Esophagus squamous epithelium (tissue), 5 donors: ENCODE data around the gene CYP39A1. TPM values are rescaled to one million over a fixed set of nuclear protein-coding genes. Genes with fewer than 3 reads are reported as not detected.

Source experiments
- DNase-seq: peaks from one replicate; lab custom pipeline; 2025; lab: John Stamatoyannopoulos, UW
- H3K27ac ChIP-seq, 4 donors: fragments of 200-600 bp; sonication (generic); one replicate each; pipeline ENCODE4 v1.5.1; 2016 to 2019; ENCODE audit warnings: mild to moderate bottlenecking in 1 of 4
- H3K27me3 ChIP-seq, 4 donors: fragments of 200-600 bp; sonication (generic); 1 replicate in 3 of 4; 2 replicates in 1 of 4; pipeline versions ENCODE4 v1.5.1 to v1.6.0; 2017 to 2021; ENCODE audit warnings: antibody characterized with exemption in 1 of 4
- H3K36me3 ChIP-seq, 3 donors: fragments of 200-600 bp; sonication (generic); one replicate each; pipeline ENCODE4 v1.5.1; 2016 to 2019
- H3K4me1 ChIP-seq, 3 donors: fragments of 200-600 bp; sonication (generic); one replicate each; pipeline ENCODE4 v1.5.1; 2017 to 2019
- H3K4me3 ChIP-seq, 4 donors: fragments of 200-600 bp; sonication (generic); 1 replicate in 3 of 4; 2 replicates in 1 of 4; pipeline ENCODE4 v1.5.1; 2016 to 2019; ENCODE audit warnings: mild to moderate bottlenecking in 2 of 4, moderate library complexity in 1 of 4
- H3K9me3 ChIP-seq, 3 donors: fragments of 200-600 bp; sonication (generic); one replicate each; pipeline ENCODE4 v1.5.1; 2016 to 2019
- CTCF ChIP-seq, 6 experiments: fragments of 450-650 bp in 4 of 6; fragments of 200-600 bp in 2 of 6; sonication (generic) in 2 of 6; IDR thresholded peaks; one replicate each; pipeline ENCODE4 v1.5.1; 2016 to 2019; ENCODE audit warnings: antibody characterized with exemption in 6 of 6, mild to moderate bottlenecking in 4 of 6, moderate library complexity in 4 of 6
- POLR2A ChIP-seq, 4 donors: fragments of 450-650 bp; IDR thresholded peaks; one replicate each; pipeline ENCODE4 v1.6.1; 2017; ENCODE audit warnings: antibody characterized with exemption in 4 of 4, mild to moderate bottlenecking in 4 of 4, moderate library complexity in 3 of 4
- WGBS, 2 donors: methylation state at CpG; one replicate each; pipeline ENCODE4 v1.1.5; 2018; 5-methylcytosine and 5-hydroxymethylcytosine counted together
- intact Hi-C: fragments of 100-400 bp; cut with DNase I; formaldehyde crosslinking; loops from one replicate; pipeline ENCODE4 v1.15.0; 2022
- total RNA-seq, 4 donors: library from RNA; depleted of rRNA; stranded (reverse); fragments of >200 nt; gene quantifications; one replicate each; pipeline ENCODE4 v1.1.0, GENCODE V29; 2016
- donor health status: DM: yes; HTN: yes; CAD: no.

Gene CYP39A1
- total RNA-seq, 4 donors from 2014 or later = 2.8 to 9.2 (median 5.1) TPM

GRCh38 chr6:46584586-46584985 is 68.0 kb downstream of the CYP39A1 start:
- intact Hi-C loops = no loop called here
- Histone ChIP-seq H3K36me3 (no peaks in the 10 kb centered on the region), H3K27ac (no peak overlapping the region), H3K27me3 (no peaks in the 10 kb centered on the region), H3K4me3 (no peak overlapping the region), H3K9me3 (no peaks in the 10 kb centered on the region), H3K4me1 (peaks cover 0 to 5% (median 0%) of the 10 kb centered on the region in 3 donors)
- TF ChIP-seq CTCF (IDR thresholded peaks at IDR 0.05) (no peak), POLR2A (IDR thresholded peaks at IDR 0.05) (no peak)
- DNase-seq = no peak
- 86 to 93% methylated on average over 3 of the region's 3 CpGs for WGBS, 2 donors

GRCh38 chr6:46583721-46584120 is 68.9 kb downstream of the CYP39A1 start:
- Histone ChIP-seq H3K36me3 (no peaks in the 10 kb centered on the region), H3K9me3 (no peaks in the 10 kb centered on the region), H3K27ac (peak overlapping the region in 3 of 4 donors; percentile 11 to 68 (median 54)), H3K4me3 (no peak overlapping the region), H3K27me3 (no peaks in the 10 kb centered on the region), H3K4me1 (peaks cover 0 to 5% (median 0%) of the 10 kb centered on the region in 3 donors)
- 64 to 70% methylated on average over 4 of the region's 4 CpGs for WGBS, 2 donors
- intact Hi-C loops = no loop called here
- DNase-seq = no peak
- TF ChIP-seq CTCF (IDR thresholded peaks at IDR 0.05) (no peak), POLR2A (IDR thresholded peaks at IDR 0.05) (no peak)

GRCh38 chr6:46583081-46583480 is 69.5 kb downstream of the CYP39A1 start:
- peak overlapping the region in 2 of 4 donors; percentile 54 to 68 for H3K27ac ChIP-seq

GRCh38 chr6:46581459-46582177 is 71.0 kb downstream of the CYP39A1 start:
- Histone ChIP-seq H3K27ac (no peak overlapping the region), H3K9me3 (no peaks in the 10 kb centered on the region), H3K4me3 (no peak overlapping the region), H3K4me1 (peaks cover 0 to 3% (median 0%) of the 10 kb centered on the region in 3 donors), H3K27me3 (no peaks in the 10 kb centered on the region), H3K36me3 (no peaks in the 10 kb centered on the region)
- no peak for DNase-seq
- TF ChIP-seq POLR2A (IDR thresholded peaks at IDR 0.05) (no peak), CTCF (IDR thresholded peaks at IDR 0.05) (no peak)
- intact Hi-C loops = no loop called here

More at GRCh38 chr6:46583081-46583480, 69.5 kb downstream of the CYP39A1 start:
- Histone ChIP-seq H3K9me3 (no peaks in the 10 kb centered on the region), H3K4me1 (peaks cover 0 to 5% (median 0%) of the 10 kb centered on the region in 3 donors), H3K36me3 (no peaks in the 10 kb centered on the region), H3K27me3 (no peaks in the 10 kb centered on the region), H3K4me3 (no peak overlapping the region)
- intact Hi-C loops = no loop called here
- TF ChIP-seq CTCF (IDR thresholded peaks at IDR 0.05) (no peak), POLR2A (IDR thresholded peaks at IDR 0.05) (no peak)
- DNase-seq = no peak
- 68 to 81% methylated on average over 2 of the region's 2 CpGs for WGBS, 2 donors

GRCh38 chr6:46575530-46575929 is 77.1 kb downstream of the CYP39A1 start:
- no peaks in the 10 kb centered on the region for H3K36me3 ChIP-seq
- no peaks in the 10 kb centered on the region for H3K27me3 ChIP-seq
- H3K9me3 ChIP-seq = no peaks in the 10 kb centered on the region
- intact Hi-C loops = no loop called here
- TF ChIP-seq POLR2A (IDR thresholded peaks at IDR 0.05) (no peak), CTCF (IDR thresholded peaks at IDR 0.05) (no peak)
- no peak for DNase-seq
- no peak overlapping the region for H3K27ac ChIP-seq
- no peak overlapping the region for H3K4me3 ChIP-seq
- H3K4me1 ChIP-seq = no peaks in the 10 kb centered on the region
- WGBS, 2 donors = 86 to 89% methylated on average over 1 to 2 of the region's 3 CpGs
